Measurements from ENCODE around the gene GABRA4. TPM values are rescaled to one million over a fixed set of nuclear protein-coding genes. Genes with fewer than 3 reads are reported as not detected.
A peak's percentile ranks its signal among the peaks of the same experiment; 100 is the strongest.

Gene GABRA4
- polyA plus RNA-seq, 3 donors: not detected

DNA sequence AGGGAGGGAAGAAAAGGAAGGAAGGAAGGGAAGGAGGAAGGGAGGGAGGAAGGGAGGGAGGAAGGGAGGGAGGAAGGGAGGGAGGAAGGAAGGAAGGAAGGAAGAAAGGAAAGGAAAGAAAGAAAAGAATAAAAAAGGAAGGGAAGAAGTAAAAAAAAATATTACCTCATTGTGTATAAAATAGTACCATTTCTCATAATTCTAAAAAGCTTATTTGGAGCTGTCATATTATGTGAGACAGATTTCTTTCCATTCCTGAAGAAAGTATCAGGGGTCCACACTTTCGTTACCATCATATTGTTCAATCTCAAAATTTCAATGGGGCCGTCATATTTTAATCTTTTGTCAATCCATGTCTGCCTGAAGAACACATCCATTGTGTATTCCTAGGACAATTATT, 16.1 kb downstream of the GABRA4 start:
- H3K79me2 ChIP-seq (ENCODE audit: insufficient read depth, low read length): no peaks in the 10 kb centered on the region
- peak overlapping the region in 1 of 7 donors; percentile 50 for H3K27ac Mint-ChIP-seq
- H3K36me3 Mint-ChIP-seq: no peaks in the 10 kb centered on the region
- H3K9me3 Mint-ChIP-seq: peaks cover 0 to 7% (median 2%) of the 10 kb centered on the region in 7 donors
- peaks cover 2 to 9% (median 7%) of the 10 kb centered on the region in 3 donors for H3K27me3 Mint-ChIP-seq (ENCODE audit: low read depth in 3 of 3)
- H3K4me1 ChIP-seq (ENCODE audit: control insufficient read depth in 1 of 2, insufficient read depth in 2 of 2, low read length in 2 of 2): peaks cover 21 to 38% of the 10 kb centered on the region in 2 donors
- no peak overlapping the region for H3K27ac ChIP-seq (ENCODE audit: low read depth in 1 of 2, low read length in 2 of 2)
- no peak overlapping the region for H3K4me2 ChIP-seq (replicated peaks; ENCODE audit: extremely low read depth, low read length, poor library complexity, severe bottlenecking)
- TF ChIP-seq, protein P1, sequence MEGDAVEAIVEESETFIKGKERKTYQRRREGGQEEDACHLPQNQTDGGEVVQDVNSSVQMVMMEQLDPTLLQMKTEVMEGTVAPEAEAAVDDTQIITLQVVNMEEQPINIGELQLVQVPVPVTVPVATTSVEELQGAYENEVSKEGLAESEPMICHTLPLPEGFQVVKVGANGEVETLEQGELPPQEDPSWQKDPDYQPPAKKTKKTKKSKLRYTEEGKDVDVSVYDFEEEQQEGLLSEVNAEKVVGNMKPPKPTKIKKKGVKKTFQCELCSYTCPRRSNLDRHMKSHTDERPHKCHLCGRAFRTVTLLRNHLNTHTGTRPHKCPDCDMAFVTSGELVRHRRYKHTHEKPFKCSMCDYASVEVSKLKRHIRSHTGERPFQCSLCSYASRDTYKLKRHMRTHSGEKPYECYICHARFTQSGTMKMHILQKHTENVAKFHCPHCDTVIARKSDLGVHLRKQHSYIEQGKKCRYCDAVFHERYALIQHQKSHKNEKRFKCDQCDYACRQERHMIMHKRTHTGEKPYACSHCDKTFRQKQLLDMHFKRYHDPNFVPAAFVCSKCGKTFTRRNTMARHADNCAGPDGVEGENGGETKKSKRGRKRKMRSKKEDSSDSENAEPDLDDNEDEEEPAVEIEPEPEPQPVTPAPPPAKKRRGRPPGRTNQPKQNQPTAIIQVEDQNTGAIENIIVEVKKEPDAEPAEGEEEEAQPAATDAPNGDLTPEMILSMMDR (IDR thresholded peaks at IDR 0.05): no peak
- H3K36me3 ChIP-seq (replicated peaks in 1 of 2; ENCODE audit: control insufficient read depth in 1 of 2, insufficient read depth in 2 of 2, low read length in 2 of 2): no peaks in the 10 kb centered on the region
- no peak overlapping the region for H3K4me3 ChIP-seq (replicated peaks in 1 of 3; ENCODE audit: low read depth in 2 of 3, low read length in 3 of 3)
- no peak overlapping the region for H3K4me3 Mint-ChIP-seq
- no peak overlapping the region for H3K9ac ChIP-seq (ENCODE audit: insufficient read depth, low read length, poor library complexity, severe bottlenecking)
- no peaks in the 10 kb centered on the region for H3K9me3 ChIP-seq (replicated peaks in 1 of 2; ENCODE audit: control insufficient read depth in 1 of 2, insufficient read depth in 1 of 2, low read length in 2 of 2)
- no peak for DNase-seq
- H4K20me1 ChIP-seq (ENCODE audit: insufficient read depth, low read length): no peaks in the 10 kb centered on the region
- H3K4me1 Mint-ChIP-seq: peaks cover 25% of the 10 kb centered on the region
- intact Hi-C loops (cut with micrococcal nuclease): no loop called here
- peaks cover 0 to 5% of the 10 kb centered on the region in 2 donors for H3K27me3 ChIP-seq (ENCODE audit: control insufficient read depth in 2 of 2, insufficient read depth in 2 of 2, low read length in 2 of 2)
- no peak overlapping the region for H2AFZ ChIP-seq (ENCODE audit: insufficient read depth, low read depth, low read length, poor library complexity, severe bottlenecking)
- WGBS (ENCODE audit: insufficient coverage): no CpG with 5 or more reads among the region's 2 CpGs

DNA sequence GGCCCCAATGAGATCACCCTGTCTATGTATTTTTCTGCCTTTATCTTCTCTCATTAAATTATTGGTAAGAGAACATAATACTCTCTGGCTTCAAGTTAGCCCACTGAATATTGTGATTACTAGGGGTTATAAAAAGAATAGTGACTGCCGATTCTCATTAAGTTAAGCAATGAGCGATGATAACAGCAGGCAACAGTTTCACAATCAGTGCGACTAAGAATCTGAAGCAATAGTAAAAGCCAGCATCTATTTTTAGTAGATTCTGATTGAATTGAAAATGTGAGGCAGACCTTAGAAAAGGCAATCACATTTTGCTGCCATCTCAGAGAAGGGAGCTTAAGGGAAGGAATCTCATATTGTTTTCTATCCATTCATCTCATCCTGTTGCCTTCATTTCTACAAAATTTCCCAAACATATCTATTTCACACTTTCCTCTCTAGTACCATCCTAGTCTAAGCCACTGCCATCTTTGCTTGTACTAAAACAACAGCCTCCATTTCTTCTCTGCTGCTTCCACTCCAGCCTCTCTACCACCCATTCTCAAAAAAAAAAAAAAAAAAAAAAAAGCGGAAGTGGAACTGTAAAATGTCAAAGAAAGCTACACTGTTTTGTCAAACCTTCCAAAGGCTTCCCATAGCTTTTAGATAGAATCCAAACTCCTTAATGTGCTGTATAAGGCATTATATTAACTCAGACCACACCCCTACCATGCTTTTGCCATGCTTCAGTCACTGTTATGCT, 17.4 kb downstream of the GABRA4 start:
- 6% methylated on average over 2 of the region's 4 CpGs for WGBS (ENCODE audit: insufficient coverage)
- H3K4me1 ChIP-seq (ENCODE audit: control insufficient read depth in 1 of 2, insufficient read depth in 2 of 2, low read length in 2 of 2): peaks cover 21 to 37% of the 10 kb centered on the region in 2 donors

More for the DNA sequence above, 17.4 kb downstream of the GABRA4 start:
- Mint-ChIP-seq H3K4me1 (peaks cover 24% of the 10 kb centered on the region), H3K36me3 (no peaks in the 10 kb centered on the region), H3K4me3 (peak overlapping the region; percentile 68 to 88), H3K27ac (peak overlapping the region; percentile 85 to 98 (median 94)), H3K9me3 (peaks cover 0 to 6% (median 2%) of the 10 kb centered on the region in 7 donors), H3K27me3 (ENCODE audit: low read depth in 3 of 3) (peaks cover 6 to 9% (median 9%) of the 10 kb centered on the region in 3 donors)
- Histone ChIP-seq H3K4me2 (replicated peaks; ENCODE audit: extremely low read depth, low read length, poor library complexity, severe bottlenecking) (peak overlapping the region; percentile 69), H3K9me3 (replicated peaks in 1 of 2; ENCODE audit: control insufficient read depth in 1 of 2, insufficient read depth in 1 of 2, low read length in 2 of 2) (no peaks in the 10 kb centered on the region), H4K20me1 (ENCODE audit: insufficient read depth, low read length) (no peaks in the 10 kb centered on the region), H3K4me3 (replicated peaks in 1 of 3; ENCODE audit: low read depth in 2 of 3, low read length in 3 of 3) (peak overlapping the region in 2 of 3 experiments; percentile 39 to 63), H3K27me3 (ENCODE audit: control insufficient read depth in 2 of 2, insufficient read depth in 2 of 2, low read length in 2 of 2) (peaks cover 0 to 5% of the 10 kb centered on the region in 2 donors), H3K36me3 (replicated peaks in 1 of 2; ENCODE audit: control insufficient read depth in 1 of 2, insufficient read depth in 2 of 2, low read length in 2 of 2) (no peaks in the 10 kb centered on the region), H3K9ac (ENCODE audit: insufficient read depth, low read length, poor library complexity, severe bottlenecking) (peak overlapping the region; percentile 16), H3K27ac (ENCODE audit: low read depth in 1 of 2, low read length in 2 of 2) (peak overlapping the region in 1 of 2 donors; percentile 73), H2AFZ (ENCODE audit: insufficient read depth, low read depth, low read length, poor library complexity, severe bottlenecking) (peak overlapping the region; percentile 6), H3K79me2 (ENCODE audit: insufficient read depth, low read length) (no peaks in the 10 kb centered on the region)
- TF ChIP-seq, protein P1 (IDR thresholded peaks at IDR 0.05): no peak
- peak; percentile 41 to 50 (median 48) for DNase-seq
- intact Hi-C loops (cut with micrococcal nuclease): no loop called here
